Ovary (tissue), 3 donors: Measurements from ENCODE around the gene VAPB.

Source experiments
- CTCF ChIP-seq, 3 donors: fragments of 450-650 bp in 2 of 3; fragments of 200-600 bp in 1 of 3; IDR thresholded peaks; one replicate each; pipeline versions ENCODE4 v1.5.1 to v1.8.0; 2016 to 2022; ENCODE audit warnings: antibody characterized with exemption in 3 of 3, mild to moderate bottlenecking in 1 of 3
- EP300 ChIP-seq: sonication (generic); formaldehyde crosslinking; IDR thresholded peaks from one replicate; pipeline ENCODE4 v1.6.1; 2017; ENCODE audit warnings: antibody characterized with exemption
- POLR2A ChIP-seq: fragments of 450-650 bp; IDR thresholded peaks from one replicate; pipeline ENCODE4 v1.6.1; 2017; ENCODE audit warnings: antibody characterized with exemption, mild to moderate bottlenecking, moderate library complexity
- donor health status: DM: no; HTN: no; CAD: no.

- no peak for TF ChIP-seq CTCF (IDR thresholded peaks at IDR 0.05)
- no peak for TF ChIP-seq EP300
- no peak for TF ChIP-seq POLR2A
Measured at GRCh38 chr20:58375759-58376352, 13.2 kb upstream of the VAPB start.
